ENCODE measurements around the gene FOXO3. TPM values are rescaled to one million over a fixed set of nuclear protein-coding genes. Genes with fewer than 3 reads are reported as not detected.

Gene FOXO3
- total and polyA plus RNA-seq, 3 donors from 2014 or later: 27.5 to 112 (median 81.5) TPM

DNA sequence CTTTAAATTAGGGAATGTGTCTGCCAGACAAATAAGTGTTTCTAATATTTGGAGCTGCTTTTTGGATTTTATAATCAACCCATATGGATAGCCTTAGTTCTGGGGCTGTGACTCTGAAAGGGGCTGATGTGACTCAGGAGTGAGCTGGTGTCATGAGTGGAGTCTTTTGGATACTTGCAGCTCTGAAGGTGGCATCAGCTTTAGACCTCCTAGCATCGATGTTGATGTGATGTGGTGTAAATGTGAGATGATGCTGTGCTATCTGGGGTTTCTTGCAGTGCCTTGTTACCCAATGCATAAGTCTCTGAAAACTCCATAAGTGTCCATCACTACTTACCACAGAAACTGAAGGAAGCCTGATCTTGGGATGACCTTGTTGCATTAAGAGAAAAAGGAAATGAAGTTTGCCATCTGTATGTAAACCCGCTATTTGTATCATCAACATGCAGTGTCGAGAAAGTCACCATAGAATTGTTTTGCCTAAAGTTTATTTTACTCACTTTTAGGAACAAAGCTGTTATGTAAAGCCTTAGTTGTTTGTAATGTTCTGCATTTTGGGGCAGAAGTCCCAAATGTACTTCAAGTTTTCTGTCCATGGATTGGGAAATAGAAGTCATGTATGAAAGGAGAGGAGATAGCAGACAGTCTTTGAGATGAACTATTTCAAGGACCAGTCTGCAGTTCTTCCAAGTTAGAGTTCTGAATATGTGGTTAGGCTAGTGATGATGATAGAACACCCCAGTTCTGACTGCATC is 8.0 kb downstream of the FOXO3 start:
- H3K9me3 ChIP-seq: no peaks in the 10 kb centered on the region
- intact Hi-C loops (cut with DNase I; ENCODE audit: low total_unique reads): loop anchor here (10.0 kb wide), 2 partner anchors 86 to 326 kb away; no protein-coding TSS in a partner anchor
- H3K27ac ChIP-seq: no peak overlapping the region
- no peak for TF ChIP-seq POLR2A (IDR thresholded peaks at IDR 0.05)
- TF ChIP-seq, protein P1, sequence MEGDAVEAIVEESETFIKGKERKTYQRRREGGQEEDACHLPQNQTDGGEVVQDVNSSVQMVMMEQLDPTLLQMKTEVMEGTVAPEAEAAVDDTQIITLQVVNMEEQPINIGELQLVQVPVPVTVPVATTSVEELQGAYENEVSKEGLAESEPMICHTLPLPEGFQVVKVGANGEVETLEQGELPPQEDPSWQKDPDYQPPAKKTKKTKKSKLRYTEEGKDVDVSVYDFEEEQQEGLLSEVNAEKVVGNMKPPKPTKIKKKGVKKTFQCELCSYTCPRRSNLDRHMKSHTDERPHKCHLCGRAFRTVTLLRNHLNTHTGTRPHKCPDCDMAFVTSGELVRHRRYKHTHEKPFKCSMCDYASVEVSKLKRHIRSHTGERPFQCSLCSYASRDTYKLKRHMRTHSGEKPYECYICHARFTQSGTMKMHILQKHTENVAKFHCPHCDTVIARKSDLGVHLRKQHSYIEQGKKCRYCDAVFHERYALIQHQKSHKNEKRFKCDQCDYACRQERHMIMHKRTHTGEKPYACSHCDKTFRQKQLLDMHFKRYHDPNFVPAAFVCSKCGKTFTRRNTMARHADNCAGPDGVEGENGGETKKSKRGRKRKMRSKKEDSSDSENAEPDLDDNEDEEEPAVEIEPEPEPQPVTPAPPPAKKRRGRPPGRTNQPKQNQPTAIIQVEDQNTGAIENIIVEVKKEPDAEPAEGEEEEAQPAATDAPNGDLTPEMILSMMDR (IDR thresholded peaks at IDR 0.05): no peak
- peaks cover 25% of the 10 kb centered on the region for H3K4me1 ChIP-seq
- no peaks in the 10 kb centered on the region for H3K27me3 ChIP-seq
- 85 to 90% methylated on average over 3 of the region's 3 CpGs for WGBS, 2 donors
- H3K36me3 ChIP-seq (ENCODE audit: low read depth, missing control alignments): no peaks in the 10 kb centered on the region
- no peak overlapping the region for H3K4me3 ChIP-seq
- DNase-seq: no peak

DNA sequence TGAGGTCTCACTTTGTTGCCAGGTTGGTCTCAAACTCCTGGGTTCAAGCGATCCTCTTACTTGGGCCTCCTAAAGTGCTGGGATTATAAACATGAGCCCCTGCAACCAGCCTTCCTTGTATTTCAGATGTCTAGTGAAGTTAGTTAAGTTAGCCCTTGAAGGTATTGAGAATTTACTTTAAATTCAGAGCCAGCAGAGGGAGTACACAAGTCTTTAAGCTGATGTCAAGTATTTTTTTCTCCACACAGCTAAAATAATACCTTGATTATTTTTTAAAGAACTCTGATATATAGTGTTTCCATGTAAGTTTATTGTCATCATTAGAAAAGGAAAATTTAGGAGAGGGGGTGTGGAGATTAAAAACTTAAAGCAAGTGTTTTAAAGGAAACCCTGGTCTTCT is 9.8 kb downstream of the FOXO3 start:
- Histone ChIP-seq H3K4me3 (no peak overlapping the region), H3K9me3 (no peaks in the 10 kb centered on the region), H3K36me3 (ENCODE audit: low read depth, missing control alignments) (no peaks in the 10 kb centered on the region), H3K27me3 (no peaks in the 10 kb centered on the region), H3K27ac (no peak overlapping the region), H3K4me1 (peaks cover 24% of the 10 kb centered on the region)
- intact Hi-C loops (cut with DNase I; ENCODE audit: low total_unique reads): no loop called here
- no peak for DNase-seq
- no peak for TF ChIP-seq POLR2A (IDR thresholded peaks at IDR 0.05)
- TF ChIP-seq, protein P1 (IDR thresholded peaks at IDR 0.05): no peak
- whole genome bisulfite sequencing, 2 donors: 89 to 90% methylated on average over 1 of the region's 1 CpG

DNA sequence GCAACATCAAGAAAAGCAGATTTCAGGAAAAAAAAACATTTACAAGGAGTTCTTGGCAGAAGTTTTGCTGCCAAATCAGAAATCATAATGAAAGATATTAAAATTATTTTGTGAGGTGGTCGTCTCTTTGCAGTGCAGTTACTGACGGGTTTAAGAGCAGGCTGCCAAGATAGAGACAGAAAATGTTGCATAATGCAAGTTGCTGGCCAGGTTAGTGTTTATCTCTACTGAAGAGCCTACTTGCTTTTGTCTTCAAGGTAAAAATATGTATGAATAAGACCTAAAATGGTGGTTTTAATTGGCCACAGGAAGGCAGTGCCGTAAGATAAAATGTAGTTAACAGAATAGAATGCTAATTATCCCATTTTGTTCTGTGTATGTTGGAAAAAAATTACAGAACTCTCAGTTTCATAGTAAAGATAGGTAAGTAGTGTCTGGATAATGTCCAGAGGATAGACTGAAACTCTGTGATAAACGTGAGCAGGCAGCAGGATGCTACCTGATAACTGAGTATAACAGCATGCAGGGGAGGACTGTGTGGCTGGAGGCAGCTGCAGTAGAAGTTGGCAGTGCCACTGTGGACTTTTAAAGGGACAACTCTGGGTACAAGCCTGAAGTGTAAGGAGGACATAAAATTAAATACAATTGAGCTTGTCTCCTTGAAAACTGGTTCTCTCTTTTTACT is 13.9 kb downstream of the FOXO3 start:
- Histone ChIP-seq H3K36me3 (ENCODE audit: low read depth, missing control alignments) (no peaks in the 10 kb centered on the region), H3K27ac (no peak overlapping the region)

DNA sequence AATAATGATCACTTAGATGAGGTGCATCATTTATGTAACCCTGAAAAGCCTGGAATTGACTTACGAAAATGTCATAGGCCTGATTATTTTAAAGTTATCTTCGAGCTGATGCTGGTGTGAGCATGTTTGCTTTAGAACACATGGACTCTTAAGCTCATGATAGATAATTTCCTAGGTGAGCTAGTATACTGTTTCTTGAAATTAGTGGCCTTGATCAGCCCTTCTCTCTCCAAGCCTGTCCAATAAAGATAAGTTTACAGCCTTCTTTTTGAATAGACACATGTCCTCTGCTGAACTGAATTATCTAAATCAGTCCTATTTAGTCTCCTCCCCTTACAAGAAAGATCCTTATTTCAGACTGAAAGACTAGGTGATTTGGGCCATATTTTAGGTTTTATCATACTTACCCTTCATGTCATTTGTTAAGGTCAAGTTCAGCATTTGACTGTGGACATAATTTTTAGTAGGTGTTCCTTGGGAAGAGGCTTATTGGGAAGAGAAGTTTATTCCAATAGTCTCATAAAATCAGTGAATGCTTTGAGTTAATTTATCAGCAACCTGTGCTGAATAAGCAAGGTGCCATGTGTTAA is 15.3 kb downstream of the FOXO3 start:
- Histone ChIP-seq H3K9me3 (no peaks in the 10 kb centered on the region), H3K27ac (peak overlapping the region in 1 of 2 donors; percentile 51), H3K4me1 (peaks cover 43% of the 10 kb centered on the region), H3K27me3 (no peaks in the 10 kb centered on the region), H3K4me3 (no peak overlapping the region), H3K36me3 (ENCODE audit: low read depth, missing control alignments) (no peaks in the 10 kb centered on the region)
- DNase-seq: no peak
- WGBS, 2 donors: 57 to 80% methylated on average over 2 of the region's 2 CpGs
- intact Hi-C loops (cut with DNase I; ENCODE audit: low total_unique reads): no loop called here
- TF ChIP-seq, protein P1 (IDR thresholded peaks at IDR 0.05): no peak
- TF ChIP-seq POLR2A (IDR thresholded peaks at IDR 0.05): no peak

More for the DNA sequence above, 13.9 kb downstream of the FOXO3 start:
- 29 to 52% methylated on average over 4 of the region's 4 CpGs for WGBS, 2 donors
- Histone ChIP-seq H3K4me3 (no peak overlapping the region), H3K9me3 (no peaks in the 10 kb centered on the region), H3K27me3 (no peaks in the 10 kb centered on the region), H3K4me1 (peaks cover 35% of the 10 kb centered on the region)
- no peak for TF ChIP-seq POLR2A (IDR thresholded peaks at IDR 0.05)
- TF ChIP-seq, protein P1 (IDR thresholded peaks at IDR 0.05): no peak
- peak; percentile 65 for DNase-seq
- intact Hi-C loops (cut with DNase I; ENCODE audit: low total_unique reads): no loop called here

Measured in testis (tissue), 3 donors.